ENCODE results near the gene HMGN5.

DNA sequence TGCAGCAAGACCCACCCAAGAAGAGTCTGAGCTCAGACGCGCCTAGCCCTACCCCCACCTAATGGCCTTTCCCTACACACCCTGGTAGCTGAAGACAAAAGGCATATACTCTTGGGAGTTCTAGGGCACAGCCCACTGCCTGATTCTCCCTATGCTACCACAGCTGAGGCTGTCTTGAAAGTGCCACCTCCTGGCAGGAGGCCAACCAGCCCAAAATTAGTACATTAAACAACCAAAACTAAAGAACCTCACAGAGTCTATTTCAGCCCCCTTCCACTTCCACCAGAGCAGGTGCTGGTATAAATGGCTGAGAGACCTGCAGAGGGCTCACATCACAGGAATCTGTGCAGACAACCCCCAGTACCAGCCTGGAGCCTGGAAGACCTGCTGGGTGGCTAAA lies 119.1 kb downstream of the HMGN5 start:
- TF ChIP-seq TAF1 (IDR thresholded peaks at IDR 0.05; ENCODE audit: borderline replicate concordance, low read depth, low read length) = no peak
- TF ChIP-seq YY1 (IDR thresholded peaks at IDR 0.05; ENCODE audit: low read depth) = no peak
- no peak for TF ChIP-seq NFIC (IDR thresholded peaks at IDR 0.05; ENCODE audit: borderline replicate concordance)
- TF ChIP-seq REST (IDR thresholded peaks at IDR 0.05; ENCODE audit: low read depth, low read length) = no peak
- no peak for TF ChIP-seq CTCF (IDR thresholded peaks at IDR 0.05)
- TF ChIP-seq NRF1 (IDR thresholded peaks at IDR 0.05; ENCODE audit: low read depth, low read length) = no peak

Measured in SK-N-SH (cell line).